SH-SY5Y (cell line): Measurements from ENCODE around the gene NTM.

ENCODE experiments used
- GATA2 ChIP-seq: IDR thresholded peaks from 2 replicates; pipeline ENCODE4 v1.6.1; 2011; ENCODE audit warnings: mild to moderate bottlenecking, low read depth, low read length
- GATA3 ChIP-seq: IDR thresholded peaks from 2 replicates; pipeline ENCODE4 v1.6.1; 2011; ENCODE audit warnings: low read depth, mild to moderate bottlenecking, low read length, moderate library complexity

- TF ChIP-seq GATA2 (no peak), GATA3 (no peak)
Measured at GRCh38 chr11:132006884-132007580, 636.6 kb downstream of the NTM start.
